Endothelial cell of umbilical vein (primary cell): Measurements from ENCODE around the gene VTI1A.

ENCODE experiments used
- CTCF ChIP-seq, 2 donors: IDR thresholded peaks; 1 replicate in 1 of 2; 2 replicates in 1 of 2; pipeline ENCODE4 v1.5.1; 2011; ENCODE audit warnings: low read length in 2 of 2, mild to moderate bottlenecking in 2 of 2, moderate library complexity in 2 of 2, control low read depth in 1 of 2, inconsistent platforms in 1 of 2, low read depth in 1 of 2; ENCODE audit not compliant: insufficient read depth in 1 of 2; ENCODE audit errors: extremely low read depth in 1 of 2
- EZH2 ChIP-seq: IDR thresholded peaks from 2 replicates; pipeline ENCODE4 v1.6.1; 2012; ENCODE audit warnings: borderline replicate concordance, low read depth, mild to moderate bottlenecking, moderate library complexity, low read length, inconsistent platforms; ENCODE audit not compliant: severe bottlenecking
- MYC ChIP-seq: IDR thresholded peaks from one replicate; pipeline ENCODE4 v1.6.1; 2011; ENCODE audit warnings: mild to moderate bottlenecking, low read depth, low read length
- POLR2A ChIP-seq: IDR thresholded peaks from 2 replicates; pipeline ENCODE4 v1.6.1; 2012; ENCODE audit warnings: low read depth, mild to moderate bottlenecking, control low read depth, low read length

- TF ChIP-seq CTCF (IDR thresholded peaks at IDR 0.05; ENCODE audit: extremely low read depth in 1 of 2, insufficient read depth in 1 of 2, low read depth in 1 of 2, low read length in 2 of 2) = no peak
- TF ChIP-seq POLR2A = no peak
- TF ChIP-seq EZH2 = no peak
- no peak for TF ChIP-seq MYC
Observed at GRCh38 chr10:112801004-112801403, 354.0 kb downstream of the VTI1A start.
